CD14-positive monocyte (primary cell): ENCODE results near the gene MAN1C1. TPM values are rescaled to one million over a fixed set of nuclear protein-coding genes. Genes with fewer than 3 reads are reported as not detected.

ENCODE experiments used
- DNase-seq, 3 donors: peaks; one replicate each; pipeline ENCODE4 v3.0.0-alpha.2; 2011 to 2022
- H2AFZ ChIP-seq: 2 replicates; pipeline ENCODE4 v1.6.0; 2012; ENCODE audit warnings: mild to moderate bottlenecking, low read depth, low read length, inconsistent platforms; ENCODE audit not compliant: insufficient read depth, poor library complexity, severe bottlenecking
- H3K27ac ChIP-seq, 2 donors: 1 replicate in 1 of 2; 2 replicates in 1 of 2; pipeline ENCODE4 v1.5.1; 2012 to 2013; ENCODE audit warnings: low read length in 2 of 2, control low read depth in 1 of 2, inconsistent platforms in 1 of 2, low read depth in 1 of 2, mild to moderate bottlenecking in 1 of 2
- H3K27me3 ChIP-seq, 2 donors: one replicate each; pipeline versions ENCODE4 v1.6.0 to v1.6.1; 2011 to 2013; ENCODE audit warnings: low read length in 2 of 2; ENCODE audit not compliant: control insufficient read depth in 2 of 2, insufficient read depth in 2 of 2
- H3K36me3 ChIP-seq, 2 donors: replicated peaks in 1 of 2; 1 replicate in 1 of 2; 2 replicates in 1 of 2; pipeline versions ENCODE4 v1.5.1 to v1.6.1; 2012 to 2013; ENCODE audit warnings: low read length in 2 of 2, control low read depth in 1 of 2, inconsistent platforms in 1 of 2, mild to moderate bottlenecking in 1 of 2; ENCODE audit not compliant: insufficient read depth in 2 of 2, control insufficient read depth in 1 of 2
- H3K4me1 ChIP-seq, 2 donors: 1 replicate in 1 of 2; 2 replicates in 1 of 2; pipeline versions ENCODE4 v1.5.1 to v1.6.1; 2012 to 2013; ENCODE audit warnings: low read length in 2 of 2, control low read depth in 1 of 2, inconsistent platforms in 1 of 2, mild to moderate bottlenecking in 1 of 2, moderate library complexity in 1 of 2; ENCODE audit not compliant: insufficient read depth in 2 of 2, control insufficient read depth in 1 of 2
- H3K4me2 ChIP-seq: replicated peaks from 2 replicates; pipeline ENCODE3; 2012; ENCODE audit warnings: low read length, moderate library complexity, mild to moderate bottlenecking; ENCODE audit not compliant: poor library complexity, severe bottlenecking; ENCODE audit errors: extremely low read depth
- H3K4me3 ChIP-seq, 3 experiments: fragments of 200-600 bp in 1 of 3; sonication (generic) in 1 of 3; replicated peaks in 1 of 3; 1 replicate in 2 of 3; 2 replicates in 1 of 3; pipeline ENCODE4 v1.5.1; 2011 to 2013; ENCODE audit warnings: low read length in 3 of 3, mild to moderate bottlenecking in 3 of 3, control low read depth in 2 of 3, low read depth in 2 of 3, inconsistent platforms in 1 of 3, moderate library complexity in 1 of 3
- H3K79me2 ChIP-seq: 2 replicates; pipeline ENCODE4 v1.6.0; 2012; ENCODE audit warnings: mild to moderate bottlenecking, control low read depth, inconsistent platforms, low read length, moderate library complexity; ENCODE audit not compliant: insufficient read depth
- H3K9ac ChIP-seq: 2 replicates; pipeline ENCODE4 v1.6.0; 2017; ENCODE audit warnings: low read length, mild to moderate bottlenecking; ENCODE audit not compliant: insufficient read depth, poor library complexity, severe bottlenecking
- H3K9me3 ChIP-seq, 2 donors: replicated peaks in 1 of 2; 1 replicate in 1 of 2; 2 replicates in 1 of 2; pipeline versions ENCODE4 v1.5.1 to v1.6.1; 2012 to 2013; ENCODE audit warnings: low read length in 2 of 2, control low read depth in 1 of 2; ENCODE audit not compliant: control insufficient read depth in 1 of 2, insufficient read depth in 1 of 2
- H4K20me1 ChIP-seq: 2 replicates; pipeline ENCODE4 v1.6.0; 2012; ENCODE audit warnings: mild to moderate bottlenecking, low read length, control low read depth, moderate library complexity; ENCODE audit not compliant: insufficient read depth
- H3K27ac Mint-ChIP-seq, 7 donors: one replicate each; pipeline ENCODE4 v1.8.0; 2020; ENCODE audit warnings: mild to moderate bottlenecking in 7 of 7, mixed read lengths in 7 of 7, moderate library complexity in 6 of 7, inconsistent platforms in 2 of 7
- H3K27me3 Mint-ChIP-seq, 3 donors: one replicate each; pipeline ENCODE4 v1.8.0; 2021 to 2022; ENCODE audit warnings: low read depth in 3 of 3, mild to moderate bottlenecking in 3 of 3, mixed read lengths in 3 of 3, moderate library complexity in 3 of 3, inconsistent platforms in 1 of 3
- H3K36me3 Mint-ChIP-seq, 2 donors: one replicate each; pipeline ENCODE4 v1.8.0; 2020; ENCODE audit warnings: mixed read lengths in 2 of 2, inconsistent platforms in 1 of 2, mild to moderate bottlenecking in 1 of 2
- H3K4me1 Mint-ChIP-seq: one replicate; pipeline ENCODE4 v1.8.0; 2020; ENCODE audit warnings: mild to moderate bottlenecking, mixed read lengths
- H3K4me3 Mint-ChIP-seq, 2 donors: one replicate each; pipeline ENCODE4 v1.8.0; 2020; ENCODE audit warnings: mild to moderate bottlenecking in 2 of 2, mixed read lengths in 2 of 2, moderate library complexity in 1 of 2
- H3K9me3 Mint-ChIP-seq, 7 donors: one replicate each; pipeline ENCODE4 v1.8.0; 2020 to 2022; ENCODE audit warnings: mixed read lengths in 7 of 7, mild to moderate bottlenecking in 6 of 7, moderate library complexity in 6 of 7, inconsistent platforms in 2 of 7
- CTCF ChIP-seq: fragments of 200-600 bp; IDR thresholded peaks from one replicate; pipeline ENCODE4 v1.8.0; 2022; ENCODE audit warnings: antibody characterized with exemption, mild to moderate bottlenecking
- WGBS: methylation state at CpG from one replicate; pipeline ENCODE4 v1.1.5; 2013; ENCODE audit warnings: missing lambda C conversion rate; ENCODE audit not compliant: insufficient coverage; 5-methylcytosine and 5-hydroxymethylcytosine counted together
- intact Hi-C, 2 donors: fragments of 100-400 bp; cut with micrococcal nuclease; formaldehyde crosslinking; loops; one replicate each; pipeline versions ENCODE4 v1.15.0 to v1.15.1; 2023
- polyA plus RNA-seq, 3 donors: library from polyadenylated mRNA; depleted of rRNA in 1 of 3; unstranded in 2 of 3; stranded (reverse) in 1 of 3; fragments of 300-500 nt in 2 of 3; fragments of >200 nt in 1 of 3; fragmentation: Illumina TruSeq in 2 of 3; gene quantifications; 1 replicate in 2 of 3; 2 replicates in 1 of 3; pipeline ENCODE4 v1.2.3, GENCODE V29; 2012 to 2021

MAN1C1 gene
- polyA plus RNA-seq, 3 donors: 1.2 to 7.2 (median 1.7) TPM

GRCh38 chr1:25685211-25685750 is 68.7 kb downstream of the MAN1C1 start:
- no peaks in the 10 kb centered on the region for H4K20me1 ChIP-seq
- no peak overlapping the region for H3K4me2 ChIP-seq
- TF ChIP-seq CTCF: no peak
- no peaks in the 10 kb centered on the region for H3K9me3 ChIP-seq
- H3K79me2 ChIP-seq: no peaks in the 10 kb centered on the region
- H3K36me3 ChIP-seq: peaks cover 0 to 6% of the 10 kb centered on the region in 2 donors
- no peak overlapping the region for H2AFZ ChIP-seq
- Mint-ChIP-seq H3K4me3 (no peak overlapping the region), H3K27ac (peak overlapping the region in 1 of 7 donors; percentile 31), H3K27me3 (peaks cover 0 to 4% (median 0%) of the 10 kb centered on the region in 3 donors), H3K4me1 (no peaks in the 10 kb centered on the region), H3K9me3 (no peaks in the 10 kb centered on the region), H3K36me3 (peaks cover 9 to 13% of the 10 kb centered on the region in 2 donors)
- no peak overlapping the region for H3K4me3 ChIP-seq
- 98% methylated on average over 9 of the region's 11 CpGs for WGBS
- H3K27ac ChIP-seq: no peak overlapping the region
- no peak for DNase-seq
- intact Hi-C loops: no loop called here
- H3K4me1 ChIP-seq: no peaks in the 10 kb centered on the region
- no peak overlapping the region for H3K9ac ChIP-seq
- H3K27me3 ChIP-seq: no peaks in the 10 kb centered on the region

DNA sequence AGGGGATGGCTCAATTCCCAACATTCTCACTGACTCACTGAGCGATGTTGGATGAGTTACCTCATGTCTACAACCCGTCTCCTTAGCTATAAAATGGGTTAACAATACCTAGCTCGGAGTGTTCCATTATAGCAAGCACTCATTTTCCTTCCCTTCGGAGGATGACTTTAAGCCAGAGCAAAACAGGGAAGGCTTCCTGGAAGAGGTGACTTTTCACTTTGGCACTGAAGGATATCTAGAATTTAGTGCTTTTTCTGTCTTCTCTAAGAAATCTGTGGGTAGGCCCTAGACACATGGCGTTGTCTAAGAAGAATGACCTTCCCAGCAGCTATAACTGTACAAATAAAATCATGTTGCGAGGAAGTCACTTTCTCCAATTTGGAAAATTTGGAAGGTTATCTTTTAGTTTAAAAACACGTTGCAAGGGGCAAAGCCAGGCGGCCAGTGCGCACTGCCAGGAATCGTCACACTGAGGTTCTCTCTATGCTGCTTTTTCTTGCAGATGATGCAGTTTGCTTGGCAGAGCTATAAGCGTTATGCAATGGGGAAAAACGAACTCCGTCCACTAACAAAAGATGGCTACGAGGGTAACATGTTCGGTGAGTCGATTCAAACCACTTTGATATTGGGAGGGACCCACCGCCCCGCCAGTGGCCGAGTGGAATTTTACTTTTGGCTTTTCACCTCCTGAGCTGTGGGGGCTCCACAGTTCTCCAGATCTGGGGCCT is 69.5 kb downstream of the MAN1C1 start:
- no peak overlapping the region for H2AFZ ChIP-seq
- no peak for DNase-seq

More for the DNA sequence above, 69.5 kb downstream of the MAN1C1 start:
- Histone ChIP-seq H4K20me1 (no peaks in the 10 kb centered on the region), H3K36me3 (peaks cover 0 to 6% of the 10 kb centered on the region in 2 donors), H3K27ac (no peak overlapping the region), H3K9ac (no peak overlapping the region), H3K4me1 (no peaks in the 10 kb centered on the region), H3K79me2 (no peaks in the 10 kb centered on the region), H3K4me3 (no peak overlapping the region), H3K4me2 (no peak overlapping the region), H3K27me3 (no peaks in the 10 kb centered on the region), H3K9me3 (no peaks in the 10 kb centered on the region)
- Mint-ChIP-seq H3K4me1 (no peaks in the 10 kb centered on the region), H3K27ac (no peak overlapping the region), H3K4me3 (no peak overlapping the region), H3K27me3 (peaks cover 0 to 4% (median 0%) of the 10 kb centered on the region in 3 donors), H3K9me3 (no peaks in the 10 kb centered on the region), H3K36me3 (peaks cover 9 to 14% of the 10 kb centered on the region in 2 donors)
- intact Hi-C loops: no loop called here
- WGBS: 98% methylated on average over 15 of the region's 19 CpGs
- no peak for TF ChIP-seq CTCF
